ENCODE results near the gene RAB11FIP4.

RAB11FIP4 gene

GRCh38 chr17:31558748-31559583, 167.5 kb downstream of the RAB11FIP4 start:
- DNase-seq (ENCODE audit: insufficient read length): peak; percentile 74
- no peak for FAIRE-seq
- TF ChIP-seq TAF1 (IDR thresholded peaks at IDR 0.05; ENCODE audit: borderline replicate concordance, low read depth, low read length) (no peak), POLR2A (IDR thresholded peaks at IDR 0.05; ENCODE audit: low read depth, low read length) (no peak), POLR2AphosphoS5 (IDR thresholded peaks at IDR 0.05; ENCODE audit: low read depth, low read length) (no peak)

GRCh38 chr17:31559584-31560501, 168.4 kb downstream of the RAB11FIP4 start:
- TF ChIP-seq POLR2AphosphoS5 (IDR thresholded peaks at IDR 0.05; ENCODE audit: low read depth, low read length) (no peak), TAF1 (IDR thresholded peaks at IDR 0.05; ENCODE audit: borderline replicate concordance, low read depth, low read length) (no peak), POLR2A (IDR thresholded peaks at IDR 0.05; ENCODE audit: low read depth, low read length) (no peak)
- FAIRE-seq: no peak
- DNase-seq (ENCODE audit: insufficient read length): no peak

DNA sequence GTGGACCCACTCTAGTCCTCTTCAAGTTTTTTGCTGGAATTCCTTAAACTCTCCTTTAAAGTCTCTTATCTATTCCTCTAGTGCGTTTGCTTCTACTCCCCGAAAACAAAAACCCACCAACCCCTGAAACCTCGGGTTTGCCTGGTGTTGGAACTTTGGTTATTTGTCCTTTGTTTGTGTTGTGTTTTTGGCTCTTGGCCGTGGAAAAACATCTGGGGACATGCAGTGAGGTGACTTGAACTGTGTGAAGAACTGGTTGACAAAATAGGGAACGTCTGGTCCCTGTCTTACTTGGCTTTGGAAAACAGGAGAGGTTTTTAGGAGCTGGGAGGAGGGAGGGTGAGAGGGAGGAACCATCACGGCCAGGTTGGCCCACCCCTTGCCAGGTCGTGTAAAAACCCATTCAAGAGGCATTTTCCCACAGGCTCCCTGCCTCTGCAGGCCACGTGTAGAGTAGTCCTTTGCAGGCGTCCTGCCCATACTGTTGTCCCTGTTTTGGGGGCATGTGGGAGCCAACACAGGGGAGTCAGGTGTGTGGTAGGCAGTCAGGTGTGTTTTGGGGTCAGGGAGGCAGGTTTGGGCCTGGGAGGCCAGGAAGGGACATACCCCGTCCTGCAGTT, 169.3 kb downstream of the RAB11FIP4 start:
- no peak for TF ChIP-seq POLR2AphosphoS5 (IDR thresholded peaks at IDR 0.05; ENCODE audit: low read depth, low read length)
- no peak for TF ChIP-seq POLR2A (IDR thresholded peaks at IDR 0.05; ENCODE audit: low read depth, low read length)
- no peak for TF ChIP-seq TAF1 (IDR thresholded peaks at IDR 0.05; ENCODE audit: borderline replicate concordance, low read depth, low read length)
- FAIRE-seq (no peak), DNase-seq (ENCODE audit: insufficient read length) (no peak)

DNA sequence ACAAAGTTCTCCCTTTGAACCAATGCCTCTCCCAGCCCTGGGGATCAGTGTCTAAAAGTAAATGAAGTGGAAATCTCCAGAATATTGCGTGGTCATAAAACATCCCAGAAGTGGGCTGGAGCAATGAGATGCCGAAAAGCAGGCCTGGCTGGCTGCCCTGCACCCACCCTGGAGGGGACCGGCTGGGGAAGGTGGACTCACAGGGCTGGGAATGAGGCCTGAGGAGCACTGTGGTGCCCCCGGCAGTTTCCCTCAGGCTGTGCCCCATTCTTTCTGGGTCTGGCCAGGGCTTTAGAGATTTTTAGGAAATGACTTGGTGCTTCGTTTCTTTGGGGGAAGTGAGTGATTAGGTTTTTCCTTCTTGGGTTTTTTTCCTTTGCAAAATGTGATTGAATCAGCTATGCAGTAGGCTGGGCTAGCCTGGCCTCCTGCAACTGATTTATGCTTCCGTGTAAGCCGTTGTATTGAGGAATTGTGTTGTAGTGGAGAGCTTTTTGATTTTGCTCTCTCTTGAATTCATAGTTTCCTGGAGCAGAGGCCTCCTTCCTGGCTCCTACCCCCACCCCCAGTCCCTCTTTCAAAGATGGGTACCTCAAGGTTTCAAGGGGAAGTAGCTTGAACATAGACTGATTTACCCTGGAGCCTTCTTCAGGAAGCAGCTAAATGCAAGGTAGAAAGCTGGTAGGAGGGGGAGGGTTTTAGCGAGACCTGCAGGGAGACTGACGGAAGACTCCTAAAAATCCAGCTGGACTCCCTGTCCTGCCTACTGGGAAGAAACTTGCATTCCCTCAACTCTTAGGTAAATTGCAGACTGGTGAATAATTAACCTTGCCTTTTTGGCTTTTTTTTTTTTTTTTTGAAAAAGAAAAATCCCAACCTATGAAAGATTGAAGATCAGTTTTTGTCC, 170.2 kb downstream of the RAB11FIP4 start:
- FAIRE-seq (no peak), DNase-seq (ENCODE audit: insufficient read length) (no peak)
- TF ChIP-seq TAF1 (IDR thresholded peaks at IDR 0.05; ENCODE audit: borderline replicate concordance, low read depth, low read length): no peak
- TF ChIP-seq POLR2A (IDR thresholded peaks at IDR 0.05; ENCODE audit: low read depth, low read length): no peak
- TF ChIP-seq POLR2AphosphoS5 (IDR thresholded peaks at IDR 0.05; ENCODE audit: low read depth, low read length): no peak

DNA sequence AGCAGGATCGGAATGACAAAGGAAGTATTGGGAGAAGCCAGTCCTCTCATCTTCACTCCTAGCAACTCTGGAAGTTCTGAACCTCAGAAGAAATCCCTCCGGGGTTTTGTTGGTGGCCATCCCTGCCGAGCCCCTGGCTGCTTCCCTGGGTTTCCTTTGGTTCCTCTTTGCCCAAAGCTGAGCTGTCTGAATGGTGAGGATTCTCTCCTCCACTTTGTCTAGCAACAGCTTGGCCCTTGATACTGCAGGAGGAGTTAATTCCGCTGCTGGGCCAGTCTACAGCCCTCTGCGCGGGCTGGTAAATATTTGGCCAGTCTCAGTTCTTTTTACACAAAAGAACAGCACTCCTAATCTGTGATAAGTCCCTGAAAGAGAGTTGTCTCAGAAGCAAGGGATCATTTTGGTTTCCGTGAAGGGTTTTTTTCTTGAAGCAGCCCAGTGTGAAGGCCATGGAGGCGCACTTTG, 170.9 kb downstream of the RAB11FIP4 start:
- TF ChIP-seq POLR2A (IDR thresholded peaks at IDR 0.05; ENCODE audit: low read depth, low read length): no peak
- TF ChIP-seq TAF1 (IDR thresholded peaks at IDR 0.05; ENCODE audit: borderline replicate concordance, low read depth, low read length): no peak
- TF ChIP-seq POLR2AphosphoS5 (IDR thresholded peaks at IDR 0.05; ENCODE audit: low read depth, low read length): no peak
- FAIRE-seq (no peak), DNase-seq (ENCODE audit: insufficient read length) (no peak)

- TF ChIP-seq POLR2AphosphoS5 (IDR thresholded peaks at IDR 0.05; ENCODE audit: low read depth, low read length): no peak
- TF ChIP-seq POLR2A (IDR thresholded peaks at IDR 0.05; ENCODE audit: low read depth, low read length): no peak
- no peak for FAIRE-seq
- no peak for DNase-seq (ENCODE audit: insufficient read length)
These were observed 172.8 kb downstream of the RAB11FIP4 start for GRCh38 chr17:31564291-31564690.

DNA sequence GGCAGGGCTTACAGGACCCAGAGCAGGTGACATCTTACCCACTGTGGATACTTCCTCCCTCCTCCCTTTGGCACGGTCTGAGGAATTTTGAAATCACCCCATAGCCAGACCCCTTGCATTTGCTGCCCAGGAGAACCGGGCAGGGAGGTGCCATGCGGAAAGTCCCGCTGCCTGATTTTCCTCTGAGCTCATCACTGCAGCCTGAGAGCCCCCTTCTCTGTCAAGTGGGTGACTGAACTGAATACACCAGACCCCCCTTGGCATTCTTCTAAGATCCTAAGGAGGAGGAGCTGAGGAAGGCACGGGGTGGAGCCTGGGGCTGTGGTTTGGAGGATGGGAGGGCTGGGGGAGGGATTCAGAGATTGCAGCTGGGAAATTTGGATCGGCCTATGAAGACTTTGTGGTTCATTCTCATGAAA, 173.4 kb downstream of the RAB11FIP4 start:
- no peak for FAIRE-seq
- DNase-seq (ENCODE audit: insufficient read length): no peak
- no peak for TF ChIP-seq POLR2A (IDR thresholded peaks at IDR 0.05; ENCODE audit: low read depth, low read length)
- no peak for TF ChIP-seq POLR2AphosphoS5 (IDR thresholded peaks at IDR 0.05; ENCODE audit: low read depth, low read length)
- TF ChIP-seq TAF1 (IDR thresholded peaks at IDR 0.05; ENCODE audit: borderline replicate concordance, low read depth, low read length): no peak

DNA sequence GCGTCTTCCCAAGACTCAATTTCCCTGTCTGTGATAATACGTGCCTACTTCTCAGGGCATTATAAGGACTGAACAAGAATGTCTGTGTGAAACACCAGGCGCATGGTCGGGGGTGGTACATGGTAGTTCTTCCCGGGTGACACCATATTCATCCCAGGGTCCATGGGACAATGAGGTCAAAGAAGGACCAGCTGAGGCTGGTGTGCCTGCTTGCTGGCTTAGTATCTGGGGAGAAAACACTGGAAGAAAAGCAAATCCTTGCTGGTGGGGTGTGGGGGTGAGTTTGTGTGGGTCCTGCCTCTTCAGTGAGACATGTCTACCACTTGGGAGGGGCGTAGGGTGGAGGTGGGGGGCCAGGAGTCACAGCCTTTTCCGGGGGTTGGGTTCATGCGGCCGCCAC, 174.2 kb downstream of the RAB11FIP4 start:
- TF ChIP-seq POLR2A (IDR thresholded peaks at IDR 0.05; ENCODE audit: low read depth, low read length) (no peak), TAF1 (IDR thresholded peaks at IDR 0.05; ENCODE audit: borderline replicate concordance, low read depth, low read length) (no peak), POLR2AphosphoS5 (IDR thresholded peaks at IDR 0.05; ENCODE audit: low read depth, low read length) (no peak)
- FAIRE-seq (no peak), DNase-seq (ENCODE audit: insufficient read length) (no peak)

DNA sequence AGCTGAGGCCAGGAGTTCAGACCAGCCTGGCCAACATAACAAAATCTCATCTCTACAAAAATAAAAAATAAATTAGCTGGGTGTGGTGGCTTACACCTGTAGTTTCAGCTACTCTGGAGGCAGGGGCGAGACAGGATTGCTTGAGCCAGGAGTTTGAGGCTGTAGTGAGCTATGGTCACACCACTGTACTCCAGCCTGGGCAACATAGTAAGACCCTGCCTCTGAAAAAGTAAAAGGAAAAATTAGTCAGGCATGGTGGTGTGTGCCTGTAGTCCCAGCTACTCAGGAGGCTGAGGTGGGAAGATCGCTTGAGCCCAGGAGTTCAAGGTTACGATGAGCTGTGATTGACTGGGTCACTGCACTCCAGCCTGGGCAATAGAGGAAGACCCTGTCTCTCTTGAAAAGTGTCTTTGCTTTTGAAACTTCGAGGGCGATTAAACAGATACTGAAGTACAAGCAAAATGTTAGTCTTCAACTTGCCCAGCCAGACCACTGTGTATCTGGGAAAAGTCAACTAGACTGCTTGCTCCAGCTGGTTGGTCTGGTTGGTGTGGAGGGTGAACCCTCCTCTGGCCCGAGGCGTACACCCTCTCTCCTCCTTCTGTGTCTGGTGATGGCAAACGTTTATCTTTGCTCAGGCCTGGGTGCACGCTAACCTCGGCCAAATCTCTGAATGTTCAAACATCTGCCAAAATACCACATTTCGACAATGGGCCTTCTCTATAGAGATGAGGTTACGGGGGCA, 174.9 kb downstream of the RAB11FIP4 start:
- FAIRE-seq (no peak), DNase-seq (ENCODE audit: insufficient read length) (no peak)
- TF ChIP-seq TAF1 (IDR thresholded peaks at IDR 0.05; ENCODE audit: borderline replicate concordance, low read depth, low read length): no peak
- TF ChIP-seq POLR2A (IDR thresholded peaks at IDR 0.05; ENCODE audit: low read depth, low read length): no peak
- TF ChIP-seq POLR2AphosphoS5 (IDR thresholded peaks at IDR 0.05; ENCODE audit: low read depth, low read length): no peak

GRCh38 chr17:31566992-31567373, 175.5 kb downstream of the RAB11FIP4 start:
- DNase-seq (ENCODE audit: insufficient read length) (no peak), FAIRE-seq (no peak)
- TF ChIP-seq TAF1 (IDR thresholded peaks at IDR 0.05; ENCODE audit: borderline replicate concordance, low read depth, low read length): no peak
- no peak for TF ChIP-seq POLR2AphosphoS5 (IDR thresholded peaks at IDR 0.05; ENCODE audit: low read depth, low read length)
- no peak for TF ChIP-seq POLR2A (IDR thresholded peaks at IDR 0.05; ENCODE audit: low read depth, low read length)
